GM12891 (cell line): Measurements from ENCODE around the gene OR2K2.

Source experiments
- PAX5 ChIP-seq: IDR thresholded peaks from 2 replicates; pipeline ENCODE4 v1.6.1; 2011; ENCODE audit warnings: low read length, moderate library complexity, mild to moderate bottlenecking; ENCODE audit not compliant: insufficient read depth, severe bottlenecking
- POLR2A ChIP-seq: IDR thresholded peaks from 2 replicates; pipeline ENCODE4 v1.6.1; 2011; ENCODE audit warnings: low read depth, low read length, control low read depth
- POLR2AphosphoS5 ChIP-seq: IDR thresholded peaks from 2 replicates; pipeline ENCODE4 v1.6.1; 2011; ENCODE audit warnings: low read depth, low read length, control low read depth
- SPI1 ChIP-seq: IDR thresholded peaks from 2 replicates; pipeline ENCODE4 v1.6.1; 2011; ENCODE audit warnings: low read depth, low read length, control low read depth
- TAF1 ChIP-seq: IDR thresholded peaks from 2 replicates; pipeline ENCODE4 v1.6.1; 2011; ENCODE audit warnings: low read depth, low read length, control low read depth

GRCh38 chr9:111350556-111350955, 20.5 kb upstream of the OR2K2 start:
- TF ChIP-seq POLR2AphosphoS5 = no peak
- TF ChIP-seq SPI1 = no peak
- no peak for TF ChIP-seq TAF1
- TF ChIP-seq POLR2A = no peak
- no peak for TF ChIP-seq PAX5
